ENCODE data around the gene TUBA4B.

The TUBA4B gene

DNA sequence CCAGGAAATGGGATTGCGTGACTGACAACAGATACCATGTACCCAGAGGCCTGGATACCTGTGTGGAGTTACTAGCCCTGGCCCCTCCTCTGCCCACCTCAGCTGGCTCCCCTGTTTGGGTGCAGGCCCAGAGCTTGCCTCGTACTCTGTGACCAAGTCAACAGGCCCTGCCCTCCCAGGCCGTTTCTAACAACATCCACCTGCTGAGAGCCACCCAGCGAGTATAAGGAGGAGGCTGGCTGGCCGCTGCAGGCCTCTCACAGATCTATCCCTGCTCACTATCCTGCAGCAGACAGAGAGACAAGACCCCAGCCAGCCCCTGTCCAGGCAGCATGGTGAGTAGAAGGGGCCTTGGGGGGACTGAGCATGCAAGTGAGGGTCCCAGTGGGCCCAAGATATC lies 13.2 kb downstream of the TUBA4B start:
- no peak for DNase-seq (ENCODE audit: low read depth)
- in situ Hi-C loops (cut with HindIII; ENCODE audit: low sequenced_read_pairs) = no loop called here
- TF ChIP-seq, protein P1, sequence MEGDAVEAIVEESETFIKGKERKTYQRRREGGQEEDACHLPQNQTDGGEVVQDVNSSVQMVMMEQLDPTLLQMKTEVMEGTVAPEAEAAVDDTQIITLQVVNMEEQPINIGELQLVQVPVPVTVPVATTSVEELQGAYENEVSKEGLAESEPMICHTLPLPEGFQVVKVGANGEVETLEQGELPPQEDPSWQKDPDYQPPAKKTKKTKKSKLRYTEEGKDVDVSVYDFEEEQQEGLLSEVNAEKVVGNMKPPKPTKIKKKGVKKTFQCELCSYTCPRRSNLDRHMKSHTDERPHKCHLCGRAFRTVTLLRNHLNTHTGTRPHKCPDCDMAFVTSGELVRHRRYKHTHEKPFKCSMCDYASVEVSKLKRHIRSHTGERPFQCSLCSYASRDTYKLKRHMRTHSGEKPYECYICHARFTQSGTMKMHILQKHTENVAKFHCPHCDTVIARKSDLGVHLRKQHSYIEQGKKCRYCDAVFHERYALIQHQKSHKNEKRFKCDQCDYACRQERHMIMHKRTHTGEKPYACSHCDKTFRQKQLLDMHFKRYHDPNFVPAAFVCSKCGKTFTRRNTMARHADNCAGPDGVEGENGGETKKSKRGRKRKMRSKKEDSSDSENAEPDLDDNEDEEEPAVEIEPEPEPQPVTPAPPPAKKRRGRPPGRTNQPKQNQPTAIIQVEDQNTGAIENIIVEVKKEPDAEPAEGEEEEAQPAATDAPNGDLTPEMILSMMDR (IDR thresholded peaks at IDR 0.05; ENCODE audit: low read depth, low read length, missing control alignments) = no peak
- no peak overlapping the region for H3K4me3 ChIP-seq (ENCODE audit: low read depth, low read length)

DNA sequence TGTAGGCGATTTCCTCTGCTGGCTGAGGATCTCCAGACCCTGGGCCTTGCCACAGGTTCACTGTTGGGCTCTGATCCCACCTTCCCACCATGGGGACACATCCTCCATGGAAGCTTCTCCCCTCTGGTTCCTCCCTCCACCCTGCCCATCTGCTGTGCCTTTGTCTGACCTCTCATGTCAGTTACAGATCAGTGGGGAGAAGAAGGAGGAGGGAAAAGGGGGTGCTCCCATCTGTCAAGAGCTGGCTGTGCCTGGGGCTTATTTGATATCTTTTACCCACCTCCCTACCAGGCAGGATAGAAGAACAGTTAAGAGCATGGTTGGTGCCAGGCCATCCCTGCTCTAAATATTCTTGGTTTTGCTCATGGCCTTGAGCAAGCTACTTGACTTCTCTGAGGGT lies 13.8 kb downstream of the TUBA4B start:
- TF ChIP-seq, protein P1 (IDR thresholded peaks at IDR 0.05; ENCODE audit: low read depth, low read length, missing control alignments) = no peak
- in situ Hi-C loops (cut with HindIII; ENCODE audit: low sequenced_read_pairs) = no loop called here
- no peak overlapping the region for H3K4me3 ChIP-seq (ENCODE audit: low read depth, low read length)
- no peak for DNase-seq (ENCODE audit: low read depth)

DNA sequence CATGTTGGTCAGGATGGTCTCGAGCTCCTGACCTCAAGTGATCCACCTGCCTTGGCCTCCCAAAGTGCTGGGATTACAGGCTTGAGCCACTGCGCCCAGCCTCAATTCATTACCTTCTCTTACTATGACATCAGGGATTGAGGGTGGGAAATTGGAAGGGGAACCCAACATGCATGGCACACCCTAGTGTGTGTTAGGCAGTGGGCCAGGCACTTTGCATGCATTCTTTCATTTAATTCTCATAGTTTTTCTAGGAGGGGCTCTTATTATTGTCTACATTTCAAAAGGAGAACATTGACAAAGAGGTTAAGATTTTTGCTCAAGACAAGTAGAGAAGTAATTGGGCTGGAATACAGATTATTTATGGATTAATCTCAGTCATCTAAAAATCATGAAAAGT lies 15.3 kb downstream of the TUBA4B start:
- H3K4me3 ChIP-seq (ENCODE audit: low read depth, low read length) = no peak overlapping the region
- TF ChIP-seq, protein P1 (IDR thresholded peaks at IDR 0.05; ENCODE audit: low read depth, low read length, missing control alignments) = no peak
- in situ Hi-C loops (cut with HindIII; ENCODE audit: low sequenced_read_pairs) = no loop called here
- DNase-seq (ENCODE audit: low read depth) = no peak

DNA sequence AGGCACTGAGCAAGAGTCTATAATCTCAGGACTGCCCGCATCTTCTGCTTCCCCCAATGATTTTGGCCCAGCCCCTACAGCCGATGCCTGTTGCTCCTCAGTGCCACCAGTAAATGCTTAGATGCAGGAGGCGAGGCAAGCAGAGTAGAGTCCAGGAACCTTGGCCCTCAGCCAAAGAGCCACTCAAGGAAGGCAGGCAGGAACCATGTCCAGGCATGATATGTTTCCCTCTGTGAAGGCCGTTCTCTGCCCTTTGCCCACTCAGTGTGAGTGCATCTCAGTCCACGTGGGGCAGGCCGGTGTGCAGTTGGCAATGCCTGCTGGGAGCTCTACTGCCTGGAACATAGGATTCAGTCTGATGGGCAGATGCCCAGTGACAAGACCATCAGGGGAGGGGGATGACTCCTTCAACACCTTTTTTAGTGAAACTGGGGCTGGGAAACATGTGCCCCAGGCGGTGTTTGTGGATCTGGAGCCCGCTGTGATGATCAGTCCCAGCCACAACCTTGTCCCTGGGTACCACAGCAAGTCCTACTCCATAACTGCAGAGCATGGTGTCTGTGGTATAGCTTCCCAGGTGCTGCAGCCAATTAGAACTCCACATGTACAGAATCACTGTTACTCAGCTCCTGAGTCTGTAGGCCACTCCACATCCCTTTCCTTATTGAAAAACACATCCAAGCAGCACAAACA lies 16.5 kb downstream of the TUBA4B start:
- no peak for DNase-seq (ENCODE audit: low read depth)
- TF ChIP-seq, protein P1 (IDR thresholded peaks at IDR 0.05; ENCODE audit: low read depth, low read length, missing control alignments) = no peak
- H3K4me3 ChIP-seq (ENCODE audit: low read depth, low read length) = no peak overlapping the region
- in situ Hi-C loops (cut with HindIII; ENCODE audit: low sequenced_read_pairs) = no loop called here

DNA sequence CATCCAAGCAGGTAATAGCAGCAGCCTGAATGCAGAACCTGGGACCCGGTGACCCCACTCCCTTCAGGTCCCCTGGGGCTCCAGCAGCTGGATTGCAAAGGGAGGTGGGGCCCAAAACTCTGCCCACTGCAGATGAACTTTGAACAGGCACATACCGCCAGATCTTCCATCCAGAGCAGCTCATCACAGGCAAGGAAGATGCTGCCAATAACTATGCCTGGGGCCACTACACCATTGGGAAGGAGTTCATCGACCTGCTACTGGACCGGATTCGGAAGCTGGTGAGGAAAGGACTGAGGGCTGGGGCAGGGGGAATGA lies 17.0 kb downstream of the TUBA4B start:
- in situ Hi-C loops (cut with HindIII; ENCODE audit: low sequenced_read_pairs) = no loop called here
- TF ChIP-seq, protein P1 (IDR thresholded peaks at IDR 0.05; ENCODE audit: low read depth, low read length, missing control alignments) = no peak
- no peak for DNase-seq (ENCODE audit: low read depth)
- no peak overlapping the region for H3K4me3 ChIP-seq (ENCODE audit: low read depth, low read length)

DNA sequence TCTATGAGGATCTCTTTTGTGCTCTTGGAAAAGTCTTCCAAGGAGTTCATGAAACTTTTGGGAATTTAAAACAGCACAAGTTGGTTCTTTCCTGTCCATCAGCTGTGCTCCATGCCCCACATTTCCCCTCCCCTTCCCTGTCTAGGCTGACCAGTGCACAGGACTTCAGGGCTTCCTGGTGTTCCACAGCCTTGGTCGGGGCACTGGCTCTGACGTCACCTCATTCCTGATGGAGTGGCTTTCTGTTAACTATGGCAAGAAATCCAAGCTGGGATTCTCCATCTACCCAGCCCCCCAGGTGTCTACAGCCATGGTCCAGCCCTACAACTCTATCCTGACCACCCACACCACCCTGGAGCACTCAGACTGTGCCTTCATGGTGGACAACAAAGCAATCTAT lies 18.0 kb downstream of the TUBA4B start:
- in situ Hi-C loops (cut with HindIII; ENCODE audit: low sequenced_read_pairs) = no loop called here
- no peak overlapping the region for H3K4me3 ChIP-seq (ENCODE audit: low read depth, low read length)

More for the DNA sequence above, 18.0 kb downstream of the TUBA4B start:
- TF ChIP-seq, protein P1 (IDR thresholded peaks at IDR 0.05; ENCODE audit: low read depth, low read length, missing control alignments) = no peak
- no peak for DNase-seq (ENCODE audit: low read depth)
